GM21447 (cell line): ENCODE data around the gene PRKCZ.

Experiments used
- ATAC-seq: cut with Tn5 transposase; IDR thresholded peaks from one replicate; pipeline ENCODE4 v1.9.1; 2021; ENCODE audit not compliant: unreplicated experiment

PRKCZ gene

GRCh38 chr1:2049718-2050431 lies at the start of gene PRKCZ:
Gene PRKCZ, plus strand, starts transcription at chr1:2050411. Its CDS starts 220 bp downstream, at chr1:2050631.
- ATAC-seq = no peak

GRCh38 chr1:2000432-2000831 lies 49.8 kb upstream of the PRKCZ start:
- ATAC-seq = no peak

GRCh38 chr1:2000850-2001249 lies 49.4 kb upstream of the PRKCZ start:
- no peak for ATAC-seq

- ATAC-seq = no peak
Observed at GRCh38 chr1:2001773-2002411, 48.3 kb upstream of the PRKCZ start.

GRCh38 chr1:2003541-2004131 lies 46.6 kb upstream of the PRKCZ start, which contains the start of gene CFAP74:
Gene CFAP74, minus strand, starts transcription at chr1:2003786. Its CDS starts 12,830 bp downstream, at chr1:1990956.
- no peak for ATAC-seq

GRCh38 chr1:2004856-2005255 lies 45.4 kb upstream of the PRKCZ start:
- no peak for ATAC-seq

GRCh38 chr1:2009101-2010053 lies 40.8 kb upstream of the PRKCZ start:
- no peak for ATAC-seq

GRCh38 chr1:2014181-2014580 lies 36.0 kb upstream of the PRKCZ start:
- ATAC-seq = no peak

- ATAC-seq = no peak
Observed at GRCh38 chr1:2014741-2015735, 35.2 kb upstream of the PRKCZ start.

- no peak for ATAC-seq
Observed at GRCh38 chr1:2016123-2016522, 34.1 kb upstream of the PRKCZ start.

GRCh38 chr1:2018217-2019171 lies 31.7 kb upstream of the PRKCZ start:
- no peak for ATAC-seq

- no peak for ATAC-seq
Observed at GRCh38 chr1:2019172-2019543, 31.1 kb upstream of the PRKCZ start, which contains the start of gene GABRD. Gene GABRD, plus strand, starts transcription at chr1:2019345. Its CDS starts 79 bp downstream, at chr1:2019424.

- no peak for ATAC-seq
Observed at GRCh38 chr1:2019571-2020309, 30.5 kb upstream of the PRKCZ start.

- ATAC-seq = no peak
Observed at GRCh38 chr1:2020310-2020655, 29.9 kb upstream of the PRKCZ start.

GRCh38 chr1:2021550-2021949 lies 28.7 kb upstream of the PRKCZ start:
- no peak for ATAC-seq

- ATAC-seq = no peak
Observed at GRCh38 chr1:2022063-2022770, 28.0 kb upstream of the PRKCZ start.

- ATAC-seq = no peak
Observed at GRCh38 chr1:2023187-2023586, 27.0 kb upstream of the PRKCZ start.
